HL-60 (cell line): Measurements from ENCODE around the gene RARRES1.

Experiments
- DNase-seq, 2 experiments: peaks; one replicate each; pipeline ENCODE4 v3.0.0-alpha.2; 2010 to 2020; ENCODE audit warnings: low read depth in 1 of 2, low spot score in 1 of 2
- H3K27ac ChIP-seq: fragments of 250-450 bp; sonication (Bioruptor Pico); replicated peaks from 2 replicates; pipeline ENCODE4 v1.5.1; 2020; ENCODE audit warnings: mild to moderate bottlenecking, moderate library complexity
- H3K27me3 ChIP-seq: fragments of 250-450 bp; sonication (Bioruptor Pico); 2 replicates; pipeline ENCODE4 v1.5.1; 2021; ENCODE audit warnings: mild to moderate bottlenecking, moderate library complexity; ENCODE audit not compliant: insufficient read depth, poor library complexity, severe bottlenecking
- H3K4me3 ChIP-seq: replicated peaks from 2 replicates; pipeline ENCODE4 v1.5.1; 2011; ENCODE audit warnings: mild to moderate bottlenecking, control low read depth, low read length; ENCODE audit not compliant: insufficient read depth
- CTCF ChIP-seq: IDR thresholded peaks from one replicate; pipeline ENCODE4 v1.5.1; 2011; ENCODE audit warnings: low read length, control low read depth, inconsistent platforms; ENCODE audit not compliant: insufficient read depth
- GABPA ChIP-seq: IDR thresholded peaks from 2 replicates; pipeline ENCODE4 v1.6.1; 2012; ENCODE audit warnings: low read depth
- POLR2AphosphoS5 ChIP-seq: IDR thresholded peaks from 2 replicates; pipeline ENCODE4 v1.6.1; 2012; ENCODE audit warnings: low read depth
- REST ChIP-seq: IDR thresholded peaks from 2 replicates; pipeline ENCODE4 v1.6.1; 2012; ENCODE audit warnings: low read depth; ENCODE audit not compliant: insufficient replicate concordance
- SPI1 ChIP-seq: IDR thresholded peaks from 2 replicates; pipeline ENCODE4 v1.6.1; 2012; ENCODE audit warnings: low read depth, mild to moderate bottlenecking, borderline replicate concordance

RARRES1 gene

GRCh38 chr3:158733656-158734055 lies 1.4 kb upstream of the RARRES1 start:
- TF ChIP-seq SPI1 (no peak), REST (no peak), CTCF (no peak), POLR2AphosphoS5 (no peak), GABPA (no peak)
- Histone ChIP-seq H3K27me3 (no peaks in the 10 kb centered on the region), H3K27ac (no peak overlapping the region), H3K4me3 (no peak overlapping the region)
- no peak for DNase-seq

GRCh38 chr3:158732856-158733200 lies 571 bp upstream of the RARRES1 start:
- DNase-seq: no peak
- H3K4me3 ChIP-seq: no peak overlapping the region
- H3K27me3 ChIP-seq: no peaks in the 10 kb centered on the region
- TF ChIP-seq REST (no peak), CTCF (no peak), SPI1 (no peak), POLR2AphosphoS5 (no peak), GABPA (no peak)
- no peak overlapping the region for H3K27ac ChIP-seq

GRCh38 chr3:158731486-158731885 lies 771 bp downstream of the RARRES1 start:
- Histone ChIP-seq H3K4me3 (no peak overlapping the region), H3K27ac (no peak overlapping the region)
- DNase-seq: no peak

More at GRCh38 chr3:158731486-158731885, 771 bp downstream of the RARRES1 start:
- no peaks in the 10 kb centered on the region for H3K27me3 ChIP-seq
- no peak for TF ChIP-seq GABPA
- no peak for TF ChIP-seq CTCF
- no peak for TF ChIP-seq SPI1
- no peak for TF ChIP-seq REST
- TF ChIP-seq POLR2AphosphoS5: no peak
